ENCODE results near the gene EFCC1.

Gene EFCC1

DNA sequence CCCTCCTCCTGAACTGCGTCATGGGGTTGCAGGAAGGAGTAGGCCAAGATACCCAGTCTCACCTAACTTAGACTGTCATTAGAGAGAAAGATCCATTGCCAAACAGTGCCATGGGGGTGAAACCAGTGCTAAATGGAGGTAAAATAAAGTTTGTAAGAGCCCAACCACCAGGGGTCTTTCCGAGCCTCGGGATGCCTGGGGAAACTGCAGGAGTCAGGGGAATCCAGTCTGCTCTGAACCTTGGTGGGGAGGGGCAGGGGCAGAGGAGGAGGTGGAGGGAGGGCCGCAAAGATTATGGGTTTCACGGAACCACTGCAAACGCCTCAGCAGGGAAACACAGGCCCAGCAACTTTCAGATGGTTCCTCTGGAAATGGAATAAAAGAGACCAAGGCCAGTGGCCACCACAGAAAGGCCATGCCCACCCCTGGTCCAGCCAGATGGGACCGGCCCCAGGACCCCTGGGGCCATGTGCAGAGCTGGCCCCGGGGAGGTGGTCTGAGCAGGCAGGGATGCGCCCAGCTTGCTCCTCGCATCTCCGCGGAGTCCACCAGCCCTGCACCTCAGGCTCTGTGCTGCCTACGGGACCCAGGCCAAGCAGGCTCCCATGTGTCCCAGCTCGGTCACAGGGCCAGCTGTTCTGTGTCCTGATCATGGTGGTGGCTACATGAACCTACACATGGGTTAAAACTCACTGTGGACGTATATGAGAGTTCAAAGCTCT lies 39.6 kb downstream of the EFCC1 start:
- DNase-seq (ENCODE audit: low read depth), result no peak
- H3K4me3 ChIP-seq (ENCODE audit: low read depth, low read length), result no peak overlapping the region
- TF ChIP-seq, protein P1, sequence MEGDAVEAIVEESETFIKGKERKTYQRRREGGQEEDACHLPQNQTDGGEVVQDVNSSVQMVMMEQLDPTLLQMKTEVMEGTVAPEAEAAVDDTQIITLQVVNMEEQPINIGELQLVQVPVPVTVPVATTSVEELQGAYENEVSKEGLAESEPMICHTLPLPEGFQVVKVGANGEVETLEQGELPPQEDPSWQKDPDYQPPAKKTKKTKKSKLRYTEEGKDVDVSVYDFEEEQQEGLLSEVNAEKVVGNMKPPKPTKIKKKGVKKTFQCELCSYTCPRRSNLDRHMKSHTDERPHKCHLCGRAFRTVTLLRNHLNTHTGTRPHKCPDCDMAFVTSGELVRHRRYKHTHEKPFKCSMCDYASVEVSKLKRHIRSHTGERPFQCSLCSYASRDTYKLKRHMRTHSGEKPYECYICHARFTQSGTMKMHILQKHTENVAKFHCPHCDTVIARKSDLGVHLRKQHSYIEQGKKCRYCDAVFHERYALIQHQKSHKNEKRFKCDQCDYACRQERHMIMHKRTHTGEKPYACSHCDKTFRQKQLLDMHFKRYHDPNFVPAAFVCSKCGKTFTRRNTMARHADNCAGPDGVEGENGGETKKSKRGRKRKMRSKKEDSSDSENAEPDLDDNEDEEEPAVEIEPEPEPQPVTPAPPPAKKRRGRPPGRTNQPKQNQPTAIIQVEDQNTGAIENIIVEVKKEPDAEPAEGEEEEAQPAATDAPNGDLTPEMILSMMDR (IDR thresholded peaks at IDR 0.05; ENCODE audit: control insufficient read depth, extremely low read depth, insufficient read depth), result no peak

GRCh38 chr3:129045675-129046036 lies 44.6 kb downstream of the EFCC1 start:
- TF ChIP-seq, protein P1 (IDR thresholded peaks at IDR 0.05; ENCODE audit: control insufficient read depth, extremely low read depth, insufficient read depth), result no peak
- no peak overlapping the region for H3K4me3 ChIP-seq (ENCODE audit: low read depth, low read length)
- DNase-seq (ENCODE audit: low read depth), result no peak

- TF ChIP-seq, protein P1 (IDR thresholded peaks at IDR 0.05; ENCODE audit: control insufficient read depth, extremely low read depth, insufficient read depth), result no peak
- no peak overlapping the region for H3K4me3 ChIP-seq (ENCODE audit: low read depth, low read length)
- DNase-seq (ENCODE audit: low read depth), result no peak
These were observed 45.1 kb downstream of the EFCC1 start for GRCh38 chr3:129046037-129046731.

GRCh38 chr3:129046732-129047552 lies 45.8 kb downstream of the EFCC1 start:
- TF ChIP-seq, protein P1 (IDR thresholded peaks at IDR 0.05; ENCODE audit: control insufficient read depth, extremely low read depth, insufficient read depth), result no peak
- H3K4me3 ChIP-seq (ENCODE audit: low read depth, low read length), result no peak overlapping the region
- no peak for DNase-seq (ENCODE audit: low read depth)

DNA sequence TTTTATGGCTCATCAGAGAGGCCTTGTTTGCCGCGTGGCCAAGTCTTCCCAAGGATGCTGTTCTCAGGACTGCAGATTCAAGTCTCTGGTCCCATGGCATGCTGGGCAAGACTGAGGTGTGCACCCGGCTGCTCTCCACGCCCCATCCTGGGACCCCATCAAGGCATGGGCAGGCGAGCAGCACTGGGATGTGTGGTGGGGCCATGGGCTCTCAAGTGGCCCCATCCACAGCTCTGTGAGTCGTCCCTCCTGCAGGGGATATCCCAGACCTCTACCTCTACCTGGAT lies 46.4 kb downstream of the EFCC1 start:
- TF ChIP-seq, protein P1 (IDR thresholded peaks at IDR 0.05; ENCODE audit: control insufficient read depth, extremely low read depth, insufficient read depth), result no peak
- no peak overlapping the region for H3K4me3 ChIP-seq (ENCODE audit: low read depth, low read length)
- DNase-seq (ENCODE audit: low read depth), result no peak

DNA sequence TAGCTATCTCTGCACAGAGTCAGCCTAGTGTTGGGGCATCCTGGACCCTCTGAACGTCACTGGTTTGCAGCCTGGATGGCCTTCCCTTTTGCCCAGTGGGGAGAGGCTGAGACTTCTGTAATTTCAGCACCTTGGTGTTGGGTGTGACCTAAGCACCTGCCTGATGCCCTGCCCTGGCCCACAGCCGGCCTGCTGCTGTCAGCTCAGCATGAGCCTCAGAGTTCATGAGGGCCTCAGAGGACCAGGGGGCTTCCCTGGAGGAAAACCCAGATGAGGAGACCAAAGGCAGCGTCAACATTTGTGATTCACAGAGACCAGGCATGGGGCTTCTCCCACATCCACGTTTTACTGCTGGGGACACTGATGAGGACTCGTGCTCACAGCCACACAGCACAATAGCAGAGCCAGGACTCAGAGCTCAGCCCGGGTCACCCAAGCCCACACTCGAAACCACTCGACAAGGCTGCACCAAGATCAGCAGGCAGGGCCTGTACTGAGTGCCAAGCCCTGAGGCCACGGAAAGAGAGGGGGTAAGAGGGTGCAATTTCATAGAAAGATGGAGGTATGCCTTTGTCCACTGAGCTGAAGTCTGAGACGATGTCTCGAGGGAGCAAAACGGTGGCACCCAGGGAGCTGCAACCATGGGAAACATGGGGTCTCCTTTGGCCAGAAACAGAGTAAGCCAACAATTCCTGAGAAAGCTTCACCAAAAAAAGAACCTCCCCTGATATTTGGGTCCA lies 49.6 kb downstream of the EFCC1 start:
- no peak for DNase-seq (ENCODE audit: low read depth)
- H3K4me3 ChIP-seq (ENCODE audit: low read depth, low read length), result no peak overlapping the region
- TF ChIP-seq, protein P1 (IDR thresholded peaks at IDR 0.05; ENCODE audit: control insufficient read depth, extremely low read depth, insufficient read depth), result no peak

All from LNCaP clone FGC (cell line).